Caco-2 (cell line): ENCODE results near the gene CCDC197. TPM values are rescaled to one million over a fixed set of nuclear protein-coding genes. Genes with fewer than 3 reads are reported as not detected.

Experiments
- BruUV-seq: library from RNA; stranded (reverse); fragments of 400-500 nt; replicated peaks from 2 replicates; lab custom pipeline; 2021; lab: Mats Ljungman, UMichigan
- CTCF ChIA-PET: fragments of 300-600 bp; sonication (Branson Sonifier 250); formaldehyde crosslinking; loops from one replicate; lab custom pipeline; 2022; ENCODE audit warnings: antibody characterized with exemption; lab: Charles Lee
- POLR2A ChIA-PET: fragments of 300-600 bp; sonication (Branson Sonifier 250); formaldehyde crosslinking; loops from one replicate; lab custom pipeline; 2022; ENCODE audit warnings: antibody characterized with exemption; lab: Charles Lee
- DNase-seq, 2 experiments: peaks; one replicate each; pipeline versions ENCODE4 v3.0.0 to v3.0.0-alpha.2; 2020 to 2022
- H3K27me3 ChIP-seq: replicated peaks from 2 replicates; pipeline ENCODE4 v1.6.0; 2011; ENCODE audit warnings: low read length; ENCODE audit not compliant: control insufficient read depth, insufficient read depth
- H3K36me3 ChIP-seq: 2 replicates; pipeline ENCODE4 v1.5.1; 2011; ENCODE audit warnings: low read length; ENCODE audit not compliant: control insufficient read depth, insufficient read depth
- H3K4me1 ChIP-seq: fragments of 250-450 bp; sonication (Bioruptor Pico); 2 replicates; pipeline ENCODE4 v1.5.1; 2020; ENCODE audit warnings: mild to moderate bottlenecking
- H3K4me3 ChIP-seq: 2 replicates; pipeline ENCODE4 v1.5.1; 2011; ENCODE audit warnings: low read depth, mild to moderate bottlenecking, control low read depth, low read length
- H3K9me3 ChIP-seq: fragments of 250-450 bp; sonication (Bioruptor Pico); 2 replicates; pipeline ENCODE4 v1.5.1; 2020; ENCODE audit warnings: mild to moderate bottlenecking, moderate library complexity
- H3K27ac Mint-ChIP-seq: one replicate; pipeline ENCODE4 v1.8.0; 2022; ENCODE audit warnings: mixed read lengths; ENCODE audit not compliant: unreplicated experiment
- H3K27me3 Mint-ChIP-seq: one replicate; pipeline ENCODE4 v1.8.0; 2022; ENCODE audit warnings: mixed read lengths; ENCODE audit not compliant: insufficient read depth, unreplicated experiment
- H3K36me3 Mint-ChIP-seq: one replicate; pipeline ENCODE4 v1.8.0; 2022; ENCODE audit warnings: mild to moderate bottlenecking, mixed read lengths; ENCODE audit not compliant: insufficient read depth, unreplicated experiment
- H3K4me1 Mint-ChIP-seq: one replicate; pipeline ENCODE4 v1.8.0; 2022; ENCODE audit warnings: low read depth, mixed read lengths; ENCODE audit not compliant: unreplicated experiment
- H3K4me3 Mint-ChIP-seq: one replicate; pipeline ENCODE4 v1.8.0; 2022; ENCODE audit warnings: mild to moderate bottlenecking, moderate library complexity, mixed read lengths; ENCODE audit not compliant: unreplicated experiment
- H3K9me3 Mint-ChIP-seq: one replicate; pipeline ENCODE4 v1.8.0; 2022; ENCODE audit warnings: mixed read lengths; ENCODE audit not compliant: unreplicated experiment
- CTCF ChIP-seq, 2 experiments: fragments of 200-600 bp in 1 of 2; IDR thresholded peaks; 1 replicate in 1 of 2; 2 replicates in 1 of 2; pipeline versions ENCODE4 v1.5.1 to v1.8.0; 2011 to 2022; ENCODE audit warnings: antibody characterized with exemption in 1 of 2, control low read depth in 1 of 2, inconsistent platforms in 1 of 2, low read depth in 1 of 2, low read length in 1 of 2, mild to moderate bottlenecking in 1 of 2, moderate library complexity in 1 of 2; ENCODE audit not compliant: insufficient read depth in 1 of 2, severe bottlenecking in 1 of 2, unreplicated experiment in 1 of 2
- intact Hi-C: fragments of 100-400 bp; cut with micrococcal nuclease; formaldehyde crosslinking; loops from one replicate; pipeline ENCODE4 v1.10.0; 2022; ENCODE audit not compliant: unreplicated experiment
- total RNA-seq: library from RNA; stranded (reverse); gene quantifications from 2 replicates; pipeline ENCODE4 v1.2.3, GENCODE V29; 2022

The CCDC197 gene
- total RNA-seq, 1 experiment from 2014 or later = not detected

GRCh38 chr14:94004015-94004414, 6.9 kb downstream of the CCDC197 start:
- intact Hi-C loops = loop anchor here (5.0 to 10.0 kb wide), 3 partner anchors 47 to 349 kb away; no protein-coding TSS in a partner anchor
- Mint-ChIP-seq H3K4me3 (no peak overlapping the region), H3K27me3 (no peaks in the 10 kb centered on the region), H3K36me3 (no peaks in the 10 kb centered on the region), H3K9me3 (no peaks in the 10 kb centered on the region), H3K4me1 (peaks cover 22% of the 10 kb centered on the region), H3K27ac (no peak overlapping the region)
- BruUV-seq = no TSS peak
- no peak overlapping the region for H3K4me3 ChIP-seq
- no peaks in the 10 kb centered on the region for H3K27me3 ChIP-seq
- no peaks in the 10 kb centered on the region for H3K36me3 ChIP-seq
- CTCF ChIA-PET = interaction anchor here (0.9 kb wide), 1 partner anchor 33 kb away, joined by 3 read pairs; no protein-coding TSS in a partner anchor
- TF ChIP-seq CTCF (IDR thresholded peaks at IDR 0.05; ENCODE audit: insufficient read depth in 1 of 2, low read depth in 1 of 2, low read length in 1 of 2, severe bottlenecking in 1 of 2, unreplicated experiment in 1 of 2) = no peak
- DNase-seq = no peak
- POLR2A ChIA-PET = no interaction called here
- no peaks in the 10 kb centered on the region for H3K9me3 ChIP-seq
- H3K4me1 ChIP-seq = peaks cover 14% of the 10 kb centered on the region

- intact Hi-C loops = loop anchor here (10.0 kb wide), 1 partner anchor 351 kb away; no protein-coding TSS in a partner anchor
- TF ChIP-seq CTCF (IDR thresholded peaks at IDR 0.05; ENCODE audit: insufficient read depth in 1 of 2, low read depth in 1 of 2, low read length in 1 of 2, severe bottlenecking in 1 of 2, unreplicated experiment in 1 of 2) = peak in 1 of 2 experiments; percentile 6
- Histone ChIP-seq H3K9me3 (no peaks in the 10 kb centered on the region), H3K4me3 (no peak overlapping the region), H3K27me3 (no peaks in the 10 kb centered on the region), H3K36me3 (no peaks in the 10 kb centered on the region), H3K4me1 (peaks cover 14% of the 10 kb centered on the region)
- H3K27ac Mint-ChIP-seq = no peak overlapping the region
- ChIA-PET CTCF (no interaction called here), POLR2A (no interaction called here)
- no peaks in the 10 kb centered on the region for H3K9me3 Mint-ChIP-seq
- H3K4me1 Mint-ChIP-seq = peaks cover 16% of the 10 kb centered on the region
- no peaks in the 10 kb centered on the region for H3K36me3 Mint-ChIP-seq
- H3K27me3 Mint-ChIP-seq = no peaks in the 10 kb centered on the region
- DNase-seq = no peak
- no peak overlapping the region for H3K4me3 Mint-ChIP-seq
- no TSS peak for BruUV-seq
Measured at GRCh38 chr14:94005324-94006073, 8.4 kb downstream of the CCDC197 start.

- BruUV-seq = no TSS peak
- POLR2A ChIA-PET = no interaction called here
- Mint-ChIP-seq H3K4me3 (no peak overlapping the region), H3K4me1 (peaks cover 13% of the 10 kb centered on the region), H3K36me3 (no peaks in the 10 kb centered on the region), H3K27ac (no peak overlapping the region), H3K9me3 (no peaks in the 10 kb centered on the region), H3K27me3 (no peaks in the 10 kb centered on the region)
- Histone ChIP-seq H3K4me1 (peaks cover 14% of the 10 kb centered on the region), H3K27me3 (no peaks in the 10 kb centered on the region; the same call in 1 of the 2 replicates), H3K36me3 (no peaks in the 10 kb centered on the region), H3K9me3 (no peaks in the 10 kb centered on the region), H3K4me3 (no peak overlapping the region)
- TF ChIP-seq CTCF (IDR thresholded peaks at IDR 0.05; ENCODE audit: insufficient read depth in 1 of 2, low read depth in 1 of 2, low read length in 1 of 2, severe bottlenecking in 1 of 2, unreplicated experiment in 1 of 2) = no peak
- DNase-seq = no peak
- intact Hi-C loops = loop anchor here (10.0 kb wide), 1 partner anchor 353 kb away; no protein-coding TSS in a partner anchor
- CTCF ChIA-PET = no interaction called here
Measured at GRCh38 chr14:94008234-94008633, 11.1 kb downstream of the CCDC197 start.
